OCI-LY1 (cell line): ENCODE measurements around the gene ENO4.

Experiments used
- H2AFZ ChIP-seq: fragments of 200-600 bp; sonication (generic), shearing (Covaris generic); 2 replicates; pipeline ENCODE4 v1.6.0; 2014; ENCODE audit warnings: antibody characterized with exemption, mild to moderate bottlenecking, low read length
- H3F3A ChIP-seq: fragments of 200-600 bp; sonication (generic), shearing (Covaris generic); 2 replicates; pipeline ENCODE4 v1.6.0; 2014; ENCODE audit warnings: mild to moderate bottlenecking, antibody characterized with exemption, low read length, moderate library complexity; ENCODE audit not compliant: insufficient read depth
- H3K27ac ChIP-seq: fragments of 200-600 bp; sonication (generic); 2 replicates; pipeline ENCODE4 v1.5.1; 2014; ENCODE audit warnings: low read length, mixed run types, mild to moderate bottlenecking, low read depth; ENCODE audit not compliant: poor library complexity, severe bottlenecking
- H3K27me3 ChIP-seq: fragments of 200-600 bp; sonication (generic); 2 replicates; pipeline ENCODE4 v1.6.0; 2014; ENCODE audit warnings: antibody characterized with exemption, mild to moderate bottlenecking, low read length, moderate library complexity; ENCODE audit not compliant: insufficient read depth
- H3K36me3 ChIP-seq: fragments of 200-600 bp; sonication (generic); 2 replicates; pipeline ENCODE4 v1.6.1; 2014; ENCODE audit warnings: mild to moderate bottlenecking, antibody characterized with exemption, low read length, moderate library complexity, mixed read lengths; ENCODE audit not compliant: insufficient read depth
- H3K4me1 ChIP-seq: fragments of 200-600 bp; sonication (generic); 2 replicates; pipeline ENCODE4 v1.5.1; 2014; ENCODE audit warnings: mild to moderate bottlenecking, low read length, moderate library complexity; ENCODE audit not compliant: insufficient read depth, severe bottlenecking
- H3K4me2 ChIP-seq: fragments of 200-600 bp; sonication (generic), shearing (Covaris generic); 2 replicates; pipeline ENCODE4 v1.6.1; 2014; ENCODE audit warnings: low read length
- H3K4me3 ChIP-seq: fragments of 200-600 bp; sonication (generic); 2 replicates; pipeline ENCODE4 v1.5.1; 2014; ENCODE audit warnings: low read length, low read depth, mild to moderate bottlenecking, mixed read lengths; ENCODE audit not compliant: poor library complexity, severe bottlenecking
- H3K79me2 ChIP-seq: fragments of 200-600 bp; shearing (Covaris generic); 2 replicates; pipeline ENCODE4 v1.6.1; 2016; ENCODE audit warnings: mixed run types, low read length, mixed read lengths; ENCODE audit not compliant: insufficient read depth
- H3K9ac ChIP-seq: fragments of 200-600 bp; sonication (generic), shearing (Covaris generic); 2 replicates; pipeline ENCODE4 v1.6.1; 2014; ENCODE audit warnings: mild to moderate bottlenecking, low read length, mixed read lengths
- H3K9me2 ChIP-seq: fragments of 200-600 bp; sonication (generic), shearing (Covaris generic); 2 replicates; pipeline ENCODE4 v1.6.1; 2014; ENCODE audit warnings: low read depth, mild to moderate bottlenecking, low read length, mixed read lengths
- H3K9me3 ChIP-seq: fragments of 200-600 bp; shearing (Covaris generic); 2 replicates; pipeline ENCODE4 v1.6.1; 2014; ENCODE audit warnings: low read length, mixed read lengths
- H4K20me1 ChIP-seq: fragments of 200-600 bp; sonication (generic), shearing (Covaris generic); 2 replicates; pipeline ENCODE4 v1.6.0; 2016; ENCODE audit warnings: mild to moderate bottlenecking, low read length; ENCODE audit not compliant: insufficient read depth
- CTCF ChIP-seq: fragments of 200-600 bp; sonication (generic), shearing (Covaris generic); IDR thresholded peaks from 2 replicates; pipeline ENCODE4 v1.5.1; 2017; ENCODE audit warnings: mild to moderate bottlenecking, antibody characterized with exemption, low read length, moderate library complexity, mixed read lengths
- EZH2 ChIP-seq: fragments of 200-600 bp; sonication (generic), shearing (Covaris generic); IDR thresholded peaks from 2 replicates; pipeline ENCODE4 v1.8.0; 2017; ENCODE audit warnings: borderline replicate concordance, mixed run types, mild to moderate bottlenecking, antibody characterized with exemption, low read length, moderate library complexity, mixed read lengths

ENO4 gene

GRCh38 chr10:116828116-116828515 lies 21.2 kb upstream of the ENO4 start:
- Histone ChIP-seq H3K9me3 (no peaks in the 10 kb centered on the region), H4K20me1 (no peaks in the 10 kb centered on the region), H3K27ac (no peak overlapping the region), H3K4me3 (no peak overlapping the region), H3K79me2 (no peaks in the 10 kb centered on the region), H3K4me2 (no peak overlapping the region), H3K9ac (no peak overlapping the region), H3K36me3 (peaks cover 47% of the 10 kb centered on the region), H3K4me1 (no peaks in the 10 kb centered on the region), H3K9me2 (no peaks in the 10 kb centered on the region), H3K27me3 (no peaks in the 10 kb centered on the region), H3F3A (no peaks in the 10 kb centered on the region), H2AFZ (no peak overlapping the region)
- TF ChIP-seq CTCF = no peak

GRCh38 chr10:116829711-116830110 lies 19.6 kb upstream of the ENO4 start:
- Histone ChIP-seq H3K4me3 (no peak overlapping the region), H4K20me1 (no peaks in the 10 kb centered on the region), H3K27ac (no peak overlapping the region), H3K9me2 (no peaks in the 10 kb centered on the region), H3K36me3 (peaks cover 62% of the 10 kb centered on the region), H2AFZ (no peak overlapping the region), H3K9me3 (no peaks in the 10 kb centered on the region), H3F3A (no peaks in the 10 kb centered on the region), H3K27me3 (no peaks in the 10 kb centered on the region), H3K79me2 (no peaks in the 10 kb centered on the region), H3K4me1 (peaks cover 14% of the 10 kb centered on the region), H3K9ac (no peak overlapping the region), H3K4me2 (no peak overlapping the region)
- no peak for TF ChIP-seq EZH2
- TF ChIP-seq CTCF = no peak

- Histone ChIP-seq H2AFZ (no peak overlapping the region), H3K9ac (no peak overlapping the region), H3K9me3 (no peaks in the 10 kb centered on the region), H3K27me3 (no peaks in the 10 kb centered on the region), H3K79me2 (no peaks in the 10 kb centered on the region), H3K4me2 (no peak overlapping the region), H4K20me1 (no peaks in the 10 kb centered on the region), H3K36me3 (peaks cover 66% of the 10 kb centered on the region), H3K9me2 (no peaks in the 10 kb centered on the region), H3F3A (no peaks in the 10 kb centered on the region), H3K4me3 (no peak overlapping the region), H3K27ac (no peak overlapping the region), H3K4me1 (peaks cover 27% of the 10 kb centered on the region)
- TF ChIP-seq CTCF (no peak), EZH2 (no peak)
Measured at GRCh38 chr10:116831086-116831485, 18.2 kb upstream of the ENO4 start.
